HepG2 (cell line): ENCODE measurements around the gene CACHD1. TPM values are rescaled to one million over a fixed set of nuclear protein-coding genes. Genes with fewer than 3 reads are reported as not detected.

ENCODE experiments used
- ATAC-seq: fragments of 200-7000 bp; cut with Tn5 transposase; 3 replicates; pipeline ENCODE4 v1.9.1; 2020; ENCODE audit warnings: mild to moderate bottlenecking, moderate library complexity
- BruUV-seq: library from RNA; stranded (reverse); fragments of 400-500 nt; replicated peaks from 2 replicates; lab custom pipeline; 2021; lab: Mats Ljungman, UMichigan
- CTCF ChIA-PET: fragments of 300-600 bp; formaldehyde crosslinking; extraction: SDS; loops from one replicate; lab custom pipeline; 2021; ENCODE audit warnings: low total read pairs, inconsistent platforms, low intra/inter-chr PET ratio; lab: Yijun Ruan, JAX
- POLR2A ChIA-PET: fragments of 350-600 bp; sonication (Branson Sonifier 250); formaldehyde crosslinking; loops from one replicate; lab custom pipeline; 2020; ENCODE audit warnings: antibody characterized with exemption, inconsistent platforms; lab: Yijun Ruan, JAX
- DNase-seq: peaks from one replicate; pipeline ENCODE4 v3.0.0-alpha.2; 2015; ENCODE audit warnings: low spot score
- FAIRE-seq: peaks from 3 replicates; lab custom pipeline; 2011; peaks lifted over from hg19 to GRCh38; lab: Jason Lieb, UNC
- H2AFZ ChIP-seq: one replicate; pipeline ENCODE4 v1.6.1; 2011; ENCODE audit warnings: low read length, inconsistent platforms
- H3K27ac ChIP-seq: fragments of 300-600 bp; 3 replicates; pipeline ENCODE4 v1.8.0; 2011; ENCODE audit warnings: mixed run types, mild to moderate bottlenecking, mixed read lengths, low read length, inconsistent platforms; ENCODE audit not compliant: insufficient read depth; ENCODE audit errors: extremely low read length
- H3K27me3 ChIP-seq, 2 experiments: fragments of 200-600 bp in 1 of 2; 2 replicates in 1 of 2; 3 replicates in 1 of 2; pipeline versions ENCODE4 v1.6.0 to v1.8.0; 2011; ENCODE audit warnings: low read length in 2 of 2, mild to moderate bottlenecking in 2 of 2, moderate library complexity in 2 of 2, inconsistent platforms in 1 of 2; ENCODE audit not compliant: insufficient read depth in 2 of 2, control insufficient read depth in 1 of 2
- H3K36me3 ChIP-seq, 2 experiments: fragments of 200-600 bp in 1 of 2; replicated peaks in 1 of 2; 2 replicates in 1 of 2; 3 replicates in 1 of 2; pipeline versions ENCODE4 v1.5.1 to v1.8.0; 2011; ENCODE audit warnings: low read length in 2 of 2, inconsistent platforms in 1 of 2; ENCODE audit not compliant: insufficient read depth in 2 of 2, control insufficient read depth in 1 of 2
- H3K4me1 ChIP-seq: 2 replicates; pipeline ENCODE4 v1.5.1; 2012; ENCODE audit warnings: low read length, inconsistent platforms; ENCODE audit not compliant: insufficient read depth
- H3K4me2 ChIP-seq: 2 replicates; pipeline ENCODE4 v1.6.0; 2011; ENCODE audit warnings: low read depth, low read length, inconsistent platforms
- H3K4me3 ChIP-seq, 3 experiments: fragments of 200-600 bp in 1 of 3; sonication (generic), shearing (Covaris generic) in 1 of 3; replicated peaks in 1 of 3; 2 replicates each; pipeline ENCODE4 v1.5.1; 2011 to 2016; ENCODE audit warnings: low read length in 3 of 3, inconsistent platforms in 2 of 3, low read depth in 2 of 3, mild to moderate bottlenecking in 2 of 3, control low read depth in 1 of 3, mixed read lengths in 1 of 3; ENCODE audit not compliant: insufficient read depth in 1 of 3
- H3K79me2 ChIP-seq: one replicate; pipeline ENCODE4 v1.6.1; 2011; ENCODE audit warnings: low read length, inconsistent platforms; ENCODE audit not compliant: insufficient read depth
- H3K9ac ChIP-seq: 2 replicates; pipeline ENCODE4 v1.6.0; 2011; ENCODE audit warnings: mild to moderate bottlenecking, low read depth, low read length, inconsistent platforms; ENCODE audit not compliant: insufficient read depth
- H3K9me3 ChIP-seq: 2 replicates; pipeline ENCODE4 v1.5.1; 2012; ENCODE audit warnings: mild to moderate bottlenecking, low read length
- H4K20me1 ChIP-seq: 2 replicates; pipeline ENCODE4 v1.6.0; 2011; ENCODE audit warnings: inconsistent platforms, mild to moderate bottlenecking, low read length, moderate library complexity; ENCODE audit not compliant: insufficient read depth
- ATF3 ChIP-seq: sonication (generic); formaldehyde crosslinking; IDR thresholded peaks from 2 replicates; pipeline ENCODE4 v1.4.0; 2020; ENCODE audit warnings: missing genetic modification reagents
- CHCHD3 ChIP-seq: sonication (generic); formaldehyde crosslinking; IDR thresholded peaks from 2 replicates; pipeline ENCODE4 v1.8.0; 2022; ENCODE audit warnings: mild to moderate bottlenecking, missing genetic modification reagents, moderate library complexity
- E2F5 ChIP-seq: sonication (generic); formaldehyde crosslinking; conservative IDR thresholded peaks from 2 replicates; pipeline ENCODE4 v1.4.0; 2020; ENCODE audit warnings: missing genetic modification reagents
- EHMT2 ChIP-seq: fragments of 200-600 bp; sonication (generic); IDR thresholded peaks from 2 replicates; pipeline ENCODE4 v1.7.0; 2017; ENCODE audit warnings: antibody characterized with exemption, low read depth, low read length, borderline replicate concordance
- GPN1 ChIP-seq: sonication (generic); formaldehyde crosslinking; IDR thresholded peaks from 2 replicates; pipeline ENCODE4 v1.5.1; 2020; ENCODE audit warnings: missing genetic modification reagents, borderline replicate concordance
- HIVEP1 ChIP-seq: sonication (generic); formaldehyde crosslinking; IDR thresholded peaks from 2 replicates; pipeline ENCODE4 v1.4.0; 2020; ENCODE audit warnings: mild to moderate bottlenecking, missing genetic modification reagents
- NCOA5 ChIP-seq: sonication (generic); formaldehyde crosslinking; IDR thresholded peaks from 2 replicates; pipeline ENCODE4 v1.4.0; 2020; ENCODE audit warnings: missing genetic modification reagents
- NFYC ChIP-seq: IDR thresholded peaks from 2 replicates; pipeline ENCODE4 v1.6.1; 2016; ENCODE audit warnings: missing genetic modification reagents, missing compliant biosample characterization
- SMC3 ChIP-seq: IDR thresholded peaks from 2 replicates; pipeline ENCODE4 v1.6.1; 2011; ENCODE audit warnings: low read length, improper control_type of control experiment
- ZNF282 ChIP-seq: fragments of 450-650 bp; IDR thresholded peaks from 2 replicates; pipeline ENCODE4 v1.6.1; 2018; ENCODE audit not compliant: partially characterized antibody
- WGBS: methylation state at CpG from one replicate; pipeline ENCODE4 v1.1.6; 2017; ENCODE audit warnings: low lambda C conversion rate; 5-methylcytosine and 5-hydroxymethylcytosine counted together
- in situ Hi-C: cut with HindIII; loops from 2 replicates; pipeline ENCODE4 v1.10.0; 2017; ENCODE audit warnings: low pct_unique_long_range_greater_than_20kb; ENCODE audit not compliant: extremely low pct_ligation_motif_present
- intact Hi-C: fragments of 100-400 bp; cut with micrococcal nuclease; formaldehyde crosslinking; loops from one replicate; pipeline ENCODE4 v1.10.0; 2022; ENCODE audit not compliant: unreplicated experiment
- polyA plus RNA-seq, 8 experiments: library from polyadenylated mRNA; depleted of rRNA in 3 of 8; stranded (reverse) in 7 of 8; unstranded in 1 of 8; fragments of >200 nt; fragmentation: Illumina TruSeq in 4 of 8; extraction: Trizol in 4 of 8; gene quantifications; 2 replicates each; pipeline versions ENCODE4 v1.2.1 to v1.2.3, GENCODE V29; 2011 to 2016; ENCODE audit warnings: low read depth in 4 of 8, missing spikeins in 1 of 8, mixed read lengths in 1 of 8; ENCODE audit not compliant: insufficient read depth in 1 of 8
- total RNA-seq, 5 experiments: library from RNA; depleted of rRNA; stranded (reverse); fragments of >200 nt; fragmentation: Illumina TruSeq; extraction: Trizol; gene quantifications; 2 replicates each; pipeline ENCODE4 v1.2.3, GENCODE V29; 2016; ENCODE audit warnings: low read depth in 1 of 5

CACHD1 gene
- total and polyA plus RNA-seq, 2 of the 13 experiments (the other 11 are each of a cell fraction or from before 2014, with no cell fraction given), result 0.11 TPM; not detected in 1

GRCh38 chr1:64624808-64625207, 154.9 kb downstream of the CACHD1 start:
- ChIA-PET POLR2A (no interaction called here), CTCF (no interaction called here)
- no peaks in the 10 kb centered on the region for H3K79me2 ChIP-seq
- FAIRE-seq, result no peak
- H3K36me3 ChIP-seq, result no peaks in the 10 kb centered on the region
- intact Hi-C loops, result no loop called here
- DNase-seq, result no peak
- no peak overlapping the region for H3K27ac ChIP-seq
- TF ChIP-seq E2F5 (CRISPR knock-in tag) (no peak), EHMT2 (no peak), ZNF282 (no peak), HIVEP1 (CRISPR knock-in tag) (no peak), CHCHD3 (CRISPR knock-in tag) (no peak)
- WGBS, result 3% methylated on average over 2 of the region's 2 CpGs
- in situ Hi-C loops, result no loop called here
- peaks cover 0 to 5% of the 10 kb centered on the region in 2 experiments; a peak in 2 of 5 replicates for H3K27me3 ChIP-seq
- H2AFZ ChIP-seq, result no peak overlapping the region
- H3K9ac ChIP-seq, result no peak overlapping the region
- H3K9me3 ChIP-seq, result no peaks in the 10 kb centered on the region
- no peaks in the 10 kb centered on the region for H3K4me1 ChIP-seq
- no TSS peak for BruUV-seq
- no peak for ATAC-seq
- H3K4me3 ChIP-seq, result no peak overlapping the region
- H4K20me1 ChIP-seq, result no peaks in the 10 kb centered on the region
- H3K4me2 ChIP-seq, result no peak overlapping the region

GRCh38 chr1:64630611-64631010, 160.7 kb downstream of the CACHD1 start:
- no TSS peak for BruUV-seq
- no peak overlapping the region for H3K27ac ChIP-seq
- H3K9me3 ChIP-seq, result no peaks in the 10 kb centered on the region
- no peaks in the 10 kb centered on the region for H4K20me1 ChIP-seq
- FAIRE-seq (no peak), DNase-seq (no peak), ATAC-seq (no peak)
- H3K79me2 ChIP-seq, result no peaks in the 10 kb centered on the region
- POLR2A ChIA-PET, result no interaction called here
- H3K4me1 ChIP-seq, result no peaks in the 10 kb centered on the region
- H3K4me3 ChIP-seq, result no peak overlapping the region
- H3K27me3 ChIP-seq, result peaks cover 0 to 8% of the 10 kb centered on the region in 2 experiments; a peak in 3 of 5 replicates
- in situ Hi-C loops (no loop called here), intact Hi-C loops (no loop called here)
- WGBS, result 28% methylated on average over 4 of the region's 4 CpGs
- H3K36me3 ChIP-seq, result no peaks in the 10 kb centered on the region
- CTCF ChIA-PET, result no interaction called here
- no peak overlapping the region for H3K9ac ChIP-seq
- TF ChIP-seq NFYC (no peak), GPN1 (CRISPR knock-in tag) (no peak), SMC3 (no peak), ATF3 (no peak), NCOA5 (no peak)
- no peak overlapping the region for H2AFZ ChIP-seq
- no peak overlapping the region for H3K4me2 ChIP-seq
